22Rv1 (cell line): Measurements from ENCODE around the gene ZDHHC11.
"Not testable (repeated sequence)": the region's sequence is repeated elsewhere in the genome, so short reads cannot be mapped to it uniquely, and the experiment has no call there.

Source experiments
- ZFX ChIP-seq: fragments of 450-650 bp; IDR thresholded peaks from 2 replicates; pipeline ENCODE4 v1.6.1; 2017; ENCODE audit warnings: antibody characterized with exemption, borderline replicate concordance
- TF ChIP-seq, protein P1 (sequence below): fragments of 450-650 bp; IDR thresholded peaks from 2 replicates; pipeline ENCODE4 v1.5.1; 2017; ENCODE audit warnings: mild to moderate bottlenecking

DNA sequence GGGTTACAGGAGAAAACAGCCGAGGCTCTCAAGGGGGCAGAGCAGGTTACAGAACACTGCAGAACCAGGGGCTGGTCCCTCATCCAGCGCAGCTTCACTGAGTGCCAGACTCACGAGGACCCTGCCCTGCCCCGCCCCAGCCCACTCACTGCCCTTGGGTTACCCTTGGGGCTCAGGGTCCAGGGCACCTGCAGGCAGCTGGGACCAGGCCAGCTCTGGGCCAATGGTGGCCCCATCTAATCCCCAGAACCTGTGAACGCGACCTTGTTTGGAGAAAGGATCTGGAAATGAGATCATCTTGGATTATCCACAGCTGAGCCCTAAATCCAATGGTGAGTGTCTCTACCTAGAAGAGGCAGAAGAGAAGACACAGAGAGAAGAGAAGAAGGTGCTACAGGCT is 72.4 kb downstream of the ZDHHC11 start:
- TF ChIP-seq, protein P1, sequence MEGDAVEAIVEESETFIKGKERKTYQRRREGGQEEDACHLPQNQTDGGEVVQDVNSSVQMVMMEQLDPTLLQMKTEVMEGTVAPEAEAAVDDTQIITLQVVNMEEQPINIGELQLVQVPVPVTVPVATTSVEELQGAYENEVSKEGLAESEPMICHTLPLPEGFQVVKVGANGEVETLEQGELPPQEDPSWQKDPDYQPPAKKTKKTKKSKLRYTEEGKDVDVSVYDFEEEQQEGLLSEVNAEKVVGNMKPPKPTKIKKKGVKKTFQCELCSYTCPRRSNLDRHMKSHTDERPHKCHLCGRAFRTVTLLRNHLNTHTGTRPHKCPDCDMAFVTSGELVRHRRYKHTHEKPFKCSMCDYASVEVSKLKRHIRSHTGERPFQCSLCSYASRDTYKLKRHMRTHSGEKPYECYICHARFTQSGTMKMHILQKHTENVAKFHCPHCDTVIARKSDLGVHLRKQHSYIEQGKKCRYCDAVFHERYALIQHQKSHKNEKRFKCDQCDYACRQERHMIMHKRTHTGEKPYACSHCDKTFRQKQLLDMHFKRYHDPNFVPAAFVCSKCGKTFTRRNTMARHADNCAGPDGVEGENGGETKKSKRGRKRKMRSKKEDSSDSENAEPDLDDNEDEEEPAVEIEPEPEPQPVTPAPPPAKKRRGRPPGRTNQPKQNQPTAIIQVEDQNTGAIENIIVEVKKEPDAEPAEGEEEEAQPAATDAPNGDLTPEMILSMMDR: not testable (repeated sequence)
- not testable (repeated sequence) for TF ChIP-seq ZFX
